GM13976 (cell line): ENCODE results near the gene SLC6A20.
"Not testable (repeated sequence)": the region's sequence is repeated elsewhere in the genome, so short reads cannot be mapped to it uniquely, and the experiment has no call there.

Experiments
- DNase-seq: peaks from one replicate; pipeline ENCODE4 v3.0.0; 2012; ENCODE audit warnings: low spot score
- CTCF ChIP-seq: IDR thresholded peaks from 2 replicates; pipeline ENCODE4 v1.5.1; 2012; ENCODE audit warnings: borderline replicate concordance, mild to moderate bottlenecking; ENCODE audit not compliant: insufficient read depth; ENCODE audit errors: extremely low read depth, missing control alignments, control extremely low read depth
- in situ Hi-C: fragments of 300-500 bp; cut with MboI; formaldehyde crosslinking; loops from one replicate; pipeline ENCODE4 v1.12.0; 2022; ENCODE audit warnings: low sequenced_read_pairs, mixed read lengths, inconsistent platforms; ENCODE audit not compliant: unreplicated experiment

SLC6A20 gene

GRCh38 chr3:45754461-45754860 is 41.9 kb downstream of the SLC6A20 start:
- DNase-seq = no peak
- TF ChIP-seq CTCF = no peak
- in situ Hi-C loops = no loop called here

DNA sequence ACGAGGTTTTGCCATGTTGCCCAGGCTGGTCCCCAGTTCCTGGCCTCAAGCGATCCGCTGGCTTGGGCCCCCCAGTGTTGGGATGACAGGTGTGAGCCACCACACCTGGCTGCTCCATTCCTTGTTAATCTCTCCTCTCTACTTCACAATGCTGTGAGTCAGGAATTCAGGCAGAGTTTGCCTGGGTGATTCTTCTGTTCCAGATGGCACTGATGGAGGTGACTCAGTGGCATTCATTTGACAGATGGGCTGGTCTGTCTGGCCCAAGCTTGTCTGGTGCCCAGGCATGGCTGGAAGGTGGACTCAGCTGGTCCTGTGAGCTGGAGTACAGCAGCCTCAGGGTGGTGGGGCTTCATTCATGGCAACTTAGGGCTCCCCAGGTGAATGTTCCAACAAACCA is 43.2 kb downstream of the SLC6A20 start:
- in situ Hi-C loops = no loop called here
- no peak for DNase-seq
- TF ChIP-seq CTCF = no peak

DNA sequence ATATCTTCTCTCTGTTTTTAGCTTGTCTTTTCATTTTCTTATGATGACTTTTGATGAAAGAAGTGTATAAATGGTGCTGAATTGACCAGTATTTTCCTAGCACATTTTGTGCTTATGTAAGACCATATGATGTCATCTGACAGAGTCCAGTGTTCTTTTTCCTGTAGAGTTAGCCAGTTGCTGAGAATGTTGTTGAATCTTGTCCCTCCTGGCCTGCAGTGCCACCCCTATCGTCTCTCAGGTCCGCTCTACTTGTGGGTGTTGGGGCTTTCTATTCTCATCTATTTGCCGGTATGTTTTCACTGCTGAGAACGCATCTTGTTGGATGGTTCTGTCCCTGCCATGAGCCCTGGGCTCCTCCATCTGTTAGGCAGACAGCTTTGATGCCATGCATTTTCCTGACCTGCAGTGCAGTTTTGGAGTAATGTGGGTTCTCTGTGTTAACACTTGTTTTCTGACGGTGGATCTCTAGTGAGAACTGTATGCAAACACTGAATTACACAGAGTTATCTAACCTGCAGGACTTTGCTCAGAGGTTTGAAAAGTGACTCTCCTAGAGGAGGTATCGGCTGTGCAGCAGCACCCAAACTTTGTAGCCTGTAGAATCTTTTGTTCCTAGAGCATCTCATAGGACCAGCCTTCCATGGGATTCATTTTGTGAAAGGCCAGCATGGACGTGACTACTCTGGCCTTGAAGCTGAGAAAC is 44.6 kb downstream of the SLC6A20 start:
- no peak for DNase-seq
- in situ Hi-C loops = no loop called here
- TF ChIP-seq CTCF = no peak

DNA sequence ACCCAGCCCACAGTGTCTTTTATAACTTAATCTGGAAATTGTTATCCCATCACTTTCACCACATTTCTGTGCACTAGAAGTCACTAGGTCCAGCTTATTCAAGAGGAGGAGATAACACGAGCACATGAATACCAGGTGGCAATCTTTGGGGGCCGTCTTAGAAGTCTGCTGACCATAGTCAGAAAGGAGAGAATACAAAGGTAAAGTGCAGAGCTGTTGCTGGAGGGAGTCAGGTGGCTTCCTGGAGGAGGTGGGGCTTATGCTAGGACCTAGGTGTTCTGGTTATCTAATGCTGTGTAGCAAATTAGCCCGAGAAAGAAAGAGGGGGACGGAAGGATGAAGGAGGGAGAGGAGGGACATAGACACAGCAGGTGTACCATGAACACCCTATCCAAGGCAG is 46.5 kb downstream of the SLC6A20 start:
- TF ChIP-seq CTCF = no peak
- no peak for DNase-seq
- in situ Hi-C loops = no loop called here

DNA sequence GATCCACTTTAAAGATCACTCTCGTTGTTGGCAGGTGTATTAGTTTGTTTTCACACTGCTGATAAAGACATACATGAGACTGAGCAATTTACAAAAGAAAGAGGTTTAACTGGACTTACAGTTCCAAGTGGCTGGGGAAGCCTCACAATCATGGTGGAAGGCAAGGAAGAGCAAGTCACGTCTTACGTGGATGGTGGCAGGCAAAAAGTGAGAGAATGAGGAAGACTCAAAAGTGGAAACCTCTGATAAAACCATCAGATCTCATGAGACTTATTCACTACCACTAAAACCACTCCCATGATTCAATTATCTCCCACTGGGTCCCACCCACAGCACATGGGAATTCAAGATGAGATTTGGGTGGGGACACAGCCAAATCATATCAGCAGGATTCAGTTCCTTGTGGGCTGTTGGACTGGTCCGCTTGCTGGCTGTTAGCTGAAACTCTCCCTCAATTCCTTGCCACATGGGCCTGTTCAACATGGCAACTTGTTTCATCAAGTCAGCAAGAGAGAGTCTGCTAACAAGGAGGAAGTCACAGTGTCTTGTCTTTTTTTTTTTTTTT is 47.2 kb downstream of the SLC6A20 start:
- DNase-seq, in situ Hi-C loops: not testable (repeated sequence)

DNA sequence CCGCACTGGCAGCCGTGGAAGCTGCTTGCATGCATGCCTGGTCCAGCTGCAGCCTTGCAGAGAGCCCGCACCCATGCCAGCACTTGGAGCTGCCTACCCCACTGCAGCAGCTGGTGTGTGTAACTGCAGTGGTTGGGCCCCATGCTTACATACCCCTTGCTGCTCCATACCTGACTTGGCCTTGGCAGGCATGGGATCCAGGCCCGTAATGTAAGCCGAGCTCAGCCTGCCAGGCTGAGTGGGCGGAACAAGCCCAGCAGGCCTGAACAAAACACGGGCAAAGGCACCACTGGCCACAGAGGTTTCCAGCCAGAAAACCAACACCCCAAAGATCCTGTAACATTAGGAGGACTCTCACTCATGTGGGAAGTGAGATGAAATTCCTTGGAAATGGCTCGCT is 48.3 kb downstream of the SLC6A20 start:
- no peak for DNase-seq
- in situ Hi-C loops = no loop called here
- TF ChIP-seq CTCF = no peak

- TF ChIP-seq CTCF = no peak
- no peak for DNase-seq
- in situ Hi-C loops = no loop called here
Measured at GRCh38 chr3:45746777-45747622, 49.3 kb downstream of the SLC6A20 start.
